HG02759 (cell line): ENCODE data around the gene LY6G6C.

ENCODE experiments used
- ATAC-seq: cut with Tn5 transposase; IDR thresholded peaks from one replicate; pipeline ENCODE4 v1.9.1; 2021; ENCODE audit warnings: mild to moderate bottlenecking, moderate library complexity; ENCODE audit not compliant: unreplicated experiment

The LY6G6C gene

GRCh38 chr6:31727717-31728671 lies 6.4 kb upstream of the LY6G6C start:
- ATAC-seq, result no peak

DNA sequence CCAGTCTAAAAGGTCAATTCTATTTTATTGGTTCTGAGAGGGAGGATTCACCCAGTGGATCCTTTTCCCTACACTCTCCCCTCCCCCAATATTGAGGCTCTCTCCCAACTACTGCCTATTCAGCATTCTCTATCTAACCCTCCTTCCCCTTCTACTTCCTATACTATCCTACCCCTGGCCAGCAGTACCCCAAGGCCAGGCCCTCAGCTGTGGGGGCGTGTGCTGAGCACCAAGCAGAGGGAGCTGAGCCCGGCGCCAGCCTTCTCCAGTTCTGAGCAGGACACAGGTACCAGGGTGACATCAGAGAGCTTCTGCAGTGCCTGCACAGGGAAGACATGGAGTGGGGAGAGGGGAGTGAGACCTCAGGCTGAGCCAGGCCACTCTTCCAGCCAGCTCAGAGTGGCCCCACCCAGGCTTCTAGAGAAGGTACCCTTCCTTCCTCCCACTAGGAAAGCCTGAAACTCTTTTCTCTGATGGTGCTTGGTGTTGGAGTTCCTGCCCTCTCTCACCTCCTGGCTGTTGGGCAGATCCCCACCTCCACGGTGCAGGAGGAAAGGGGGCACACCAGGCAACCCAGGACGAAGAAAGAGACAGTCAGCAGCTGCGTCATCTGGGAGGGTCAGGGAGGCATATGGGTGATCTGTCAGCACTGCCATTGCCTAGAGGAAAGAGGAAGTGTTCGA lies 5.6 kb upstream of the LY6G6C start:
- ATAC-seq, result peak; percentile 65

- ATAC-seq, result no peak
Observed at GRCh38 chr6:31725502-31726350, 4.2 kb upstream of the LY6G6C start.

GRCh38 chr6:31723980-31724691 lies 2.6 kb upstream of the LY6G6C start:
- no peak for ATAC-seq

DNA sequence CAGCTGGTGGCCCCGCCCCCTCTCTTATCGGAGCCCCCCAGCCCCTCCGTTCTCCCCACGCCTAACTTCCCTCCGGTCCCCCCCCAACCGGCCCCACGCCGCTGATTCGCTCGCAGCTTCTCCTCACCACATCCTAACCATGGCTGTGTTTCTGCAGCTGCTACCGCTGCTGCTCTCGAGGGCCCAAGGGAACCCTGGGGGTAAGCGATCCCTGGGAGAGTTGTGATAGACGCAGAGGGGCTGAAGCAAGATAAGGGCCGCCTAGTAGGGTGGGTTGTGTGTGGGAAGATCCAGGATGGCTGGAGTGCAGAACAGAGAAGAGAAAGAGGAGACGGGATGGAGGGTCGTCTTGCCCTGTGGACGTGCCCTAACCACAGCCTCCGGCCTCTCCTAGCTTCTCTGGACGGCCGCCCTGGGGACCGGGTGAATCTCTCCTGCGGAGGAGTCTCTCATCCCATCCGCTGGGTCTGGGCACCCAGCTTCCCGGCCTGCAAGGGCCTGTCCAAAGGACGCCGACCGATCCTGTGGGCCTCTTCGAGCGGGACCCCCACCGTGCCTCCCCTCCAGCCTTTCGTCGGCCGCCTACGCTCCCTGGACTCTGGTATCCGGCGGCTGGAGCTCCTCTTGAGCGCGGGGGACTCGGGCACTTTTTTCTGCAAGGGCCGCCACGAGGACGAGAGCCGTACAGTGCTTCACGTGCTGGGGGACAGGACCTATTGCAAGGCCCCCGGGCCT lies 1.9 kb upstream of the LY6G6C start, which contains the start of gene MPIG6B:
Gene MPIG6B, plus strand, starts transcription at position 129 of the 735 bp plus-strand sequence. Its CDS starts 11 bp downstream, at position 140.
- ATAC-seq, result no peak

DNA sequence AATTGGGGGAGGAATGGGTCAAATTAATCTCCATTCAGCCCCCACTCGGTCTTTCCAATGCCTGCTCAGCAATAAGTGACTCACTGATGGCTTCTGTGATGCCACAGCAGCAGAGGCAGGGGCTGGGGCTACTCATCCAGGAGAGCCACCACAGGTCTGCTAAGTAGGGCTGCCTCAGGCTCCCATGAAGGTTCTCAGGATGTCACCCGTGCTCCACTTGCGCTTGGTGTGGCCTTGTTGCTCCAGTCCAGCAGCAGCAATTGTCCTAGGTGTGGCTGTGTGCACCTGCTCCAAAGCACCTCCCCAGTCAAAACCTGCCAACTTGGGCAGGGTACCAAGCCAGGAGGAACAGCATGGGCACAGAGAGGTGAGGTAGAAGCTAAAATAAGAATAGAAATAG lies 627 bp upstream of the LY6G6C start:
- no peak for ATAC-seq

- no peak for ATAC-seq
Observed at GRCh38 chr6:31720196-31720770, 1.3 kb downstream of the LY6G6C start.

- ATAC-seq, result no peak
Observed at GRCh38 chr6:31719001-31719400, 2.5 kb downstream of the LY6G6C start.

DNA sequence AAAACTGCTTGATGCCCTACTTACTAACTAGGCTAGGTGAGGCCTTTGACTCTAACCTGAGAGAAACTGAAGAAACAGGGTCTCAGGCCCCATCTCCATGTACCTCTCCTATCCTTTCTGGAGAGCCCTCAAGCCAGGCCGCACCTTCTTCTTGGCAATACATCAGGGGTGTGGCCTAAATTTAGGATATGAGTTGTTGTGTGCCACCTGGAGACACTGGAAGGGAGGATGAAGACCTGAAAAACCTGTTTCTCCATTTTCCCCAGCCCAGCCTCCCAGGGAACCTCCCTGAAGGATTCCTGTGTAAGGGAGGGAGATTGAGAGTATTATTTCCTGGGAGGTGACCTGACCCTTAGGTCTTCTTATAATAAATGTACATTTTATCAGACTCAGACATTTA lies 3.3 kb downstream of the LY6G6C start:
- ATAC-seq, result no peak

GRCh38 chr6:31717499-31718222 lies 3.9 kb downstream of the LY6G6C start:
- no peak for ATAC-seq

GRCh38 chr6:31715022-31715958 lies 6.3 kb downstream of the LY6G6C start, which contains the start of gene LY6G6D:
TSS of gene LY6G6D (plus strand) at chr6:31715348. CDS start at chr6:31715356, 8 bp downstream.
- no peak for ATAC-seq

GRCh38 chr6:31713991-31714684 lies 7.4 kb downstream of the LY6G6C start:
- ATAC-seq, result no peak

DNA sequence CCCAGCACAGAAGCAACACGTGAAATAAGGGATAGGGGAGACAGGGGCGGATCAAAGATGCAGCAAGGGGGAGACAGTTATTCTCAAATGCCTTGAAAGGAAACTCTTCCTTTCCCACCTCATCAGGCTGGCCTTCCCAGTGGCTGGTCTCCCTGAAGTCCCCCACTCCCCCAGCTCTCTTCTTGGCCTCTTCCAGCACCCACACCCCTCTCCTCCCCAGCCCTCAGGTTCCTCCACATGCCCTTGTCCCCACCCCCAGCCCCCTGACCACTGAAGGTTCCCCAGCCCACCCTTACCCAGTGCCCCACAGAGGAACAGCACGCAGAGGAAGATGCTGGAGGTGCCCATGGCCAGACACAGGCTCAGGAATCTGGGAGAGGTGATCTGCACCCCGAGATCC lies 8.1 kb downstream of the LY6G6C start:
- ATAC-seq, result no peak

DNA sequence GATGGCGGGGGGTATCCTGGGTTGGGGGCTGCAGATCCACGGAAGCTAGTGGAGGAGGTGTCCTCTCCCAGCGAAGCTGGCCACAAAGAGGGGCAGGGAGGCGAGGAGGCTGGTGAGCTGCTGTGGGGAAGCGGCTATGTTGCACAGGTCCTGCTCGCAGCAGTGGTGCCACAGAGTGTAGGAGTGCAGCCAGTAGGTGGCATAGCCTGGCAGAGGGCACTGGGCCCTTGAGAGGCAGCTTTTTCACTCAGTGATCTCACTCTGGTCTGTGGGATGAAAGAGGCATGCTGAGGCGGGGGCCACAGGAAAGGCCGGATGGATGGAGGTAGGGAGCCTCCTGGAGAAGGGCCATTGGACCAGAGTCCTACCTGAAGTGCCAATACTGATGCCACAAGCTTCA lies 9.2 kb downstream of the LY6G6C start:
- no peak for ATAC-seq

- no peak for ATAC-seq
Observed at GRCh38 chr6:31711233-31711632, 10.3 kb downstream of the LY6G6C start.

- no peak for ATAC-seq
Observed at GRCh38 chr6:31710523-31711219, 10.9 kb downstream of the LY6G6C start.
